ENCODE measurements around the gene ZNF213.

Gene ZNF213

GRCh38 chr16:3129137-3130131 is 5.4 kb upstream of the ZNF213 start (continued):
- TF ChIP-seq ZBTB11 (tag by site-specific recombination; conservative IDR thresholded peaks at IDR 0.05; ENCODE audit: low read depth), result peak; percentile 65; the same call in 1 of the 2 replicates
- no peak for TF ChIP-seq ZNF140 (tag by site-specific recombination; IDR thresholded peaks at IDR 0.05)
- TF ChIP-seq ZNF623 (tag by site-specific recombination; IDR thresholded peaks at IDR 0.05), result peak; percentile 12; the same call in 1 of the 2 replicates
- no peak for TF ChIP-seq ZNF280D (tag by site-specific recombination; IDR thresholded peaks at IDR 0.05)
- peak; percentile 79 for TF ChIP-seq PRDM10 (tag by site-specific recombination; IDR thresholded peaks at IDR 0.05)
- no peak for TF ChIP-seq ZNF423 (tag by site-specific recombination; IDR thresholded peaks at IDR 0.05)
- TF ChIP-seq ZBTB48 (tag by site-specific recombination; IDR thresholded peaks at IDR 0.05), result no peak
- TF ChIP-seq ZFP37 (tag by site-specific recombination; IDR thresholded peaks at IDR 0.05), result peak; percentile 26; the same call in 1 of the 2 replicates
- no peak for TF ChIP-seq ZNF37A (tag by site-specific recombination; IDR thresholded peaks at IDR 0.05)
- TF ChIP-seq ZNF654 (tag by site-specific recombination; IDR thresholded peaks at IDR 0.05; ENCODE audit: low read depth), result peak; percentile 95
- TF ChIP-seq ZNF324 (tag by site-specific recombination; IDR thresholded peaks at IDR 0.05), result 0 out of 2 replicates have a peak, but pooled peaks have one; percentile 34
- TF ChIP-seq ZBTB26 (tag by site-specific recombination; optimal IDR thresholded peaks at IDR 0.05), result peak; percentile 15
- TF ChIP-seq ZNF184 (tag by site-specific recombination; IDR thresholded peaks at IDR 0.05), result peak; percentile 45; the same call in 1 of the 2 replicates
- TF ChIP-seq SP2 (tag by site-specific recombination; IDR thresholded peaks at IDR 0.05), result peak; percentile 46
- peak; percentile 69; the same call in 1 of the 2 replicates for TF ChIP-seq ZNF692 (tag by site-specific recombination; IDR thresholded peaks at IDR 0.05)
- 0 out of 2 replicates have a peak, but pooled peaks have one; percentile 39 for TF ChIP-seq ZFP69B (tag by site-specific recombination; IDR thresholded peaks at IDR 0.05)
- TF ChIP-seq ZNF639 (tag by site-specific recombination; IDR thresholded peaks at IDR 0.05), result peak; percentile 10; the same call in 1 of the 2 replicates
- peak; percentile 97 for TF ChIP-seq ZNF600 (tag by site-specific recombination; IDR thresholded peaks at IDR 0.05)
- peak; percentile 52; the same call in 1 of the 2 replicates for TF ChIP-seq ZNF629 (tag by site-specific recombination; IDR thresholded peaks at IDR 0.05)

All from HEK293 (cell line).